NCI-H226 (cell line): ENCODE measurements around the gene LGALS3BP.
"Not testable (repeated sequence)": the region's sequence is repeated elsewhere in the genome, so short reads cannot be mapped to it uniquely, and the experiment has no call there.

Experiments used
- DNase-seq: peaks from one replicate; pipeline ENCODE4 v3.0.0-alpha.2; 2015

Gene LGALS3BP

DNA sequence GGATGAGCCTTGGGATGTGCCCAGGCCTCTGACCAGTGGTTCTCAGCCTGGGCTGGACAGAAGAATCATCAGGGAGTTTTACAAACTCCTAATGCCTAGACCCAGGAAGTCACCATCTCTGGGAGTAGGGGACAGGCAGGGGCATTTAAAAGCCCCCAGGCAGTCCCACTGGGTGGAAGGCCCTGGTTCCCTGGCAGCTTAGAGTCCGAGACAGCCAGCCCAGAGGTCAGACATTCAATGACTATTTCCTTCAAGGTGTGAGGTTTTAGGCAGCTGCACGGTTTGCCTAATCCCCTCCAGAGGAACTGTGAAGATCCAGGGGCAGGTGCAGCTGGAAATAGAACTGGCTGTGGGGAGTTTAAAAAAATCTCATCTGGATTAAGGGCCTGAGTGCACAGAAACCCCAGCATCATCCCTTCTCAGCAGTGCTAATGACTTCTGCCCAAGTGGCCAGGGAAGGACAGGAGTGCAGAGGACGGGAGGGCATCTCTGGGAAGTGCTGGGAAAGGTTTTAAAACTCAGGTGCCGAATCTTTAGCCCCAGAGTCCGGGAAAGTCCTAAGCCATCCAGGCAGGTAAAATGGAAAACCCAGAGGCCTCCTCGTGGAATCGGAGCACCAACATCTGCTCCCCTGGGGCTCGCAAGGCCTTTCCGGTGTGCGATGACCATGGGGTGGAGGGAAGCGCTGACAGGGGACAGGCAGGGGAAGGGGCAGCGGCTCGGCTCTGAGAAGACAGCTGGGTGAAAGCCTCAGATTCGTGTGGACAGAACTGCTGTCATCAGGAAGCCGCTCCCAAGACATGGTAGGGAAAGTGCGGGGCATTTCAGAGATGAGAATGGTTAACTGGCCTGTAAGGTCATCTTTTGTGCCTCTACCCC is 1.5 kb upstream of the LGALS3BP start:
- no peak for DNase-seq

DNA sequence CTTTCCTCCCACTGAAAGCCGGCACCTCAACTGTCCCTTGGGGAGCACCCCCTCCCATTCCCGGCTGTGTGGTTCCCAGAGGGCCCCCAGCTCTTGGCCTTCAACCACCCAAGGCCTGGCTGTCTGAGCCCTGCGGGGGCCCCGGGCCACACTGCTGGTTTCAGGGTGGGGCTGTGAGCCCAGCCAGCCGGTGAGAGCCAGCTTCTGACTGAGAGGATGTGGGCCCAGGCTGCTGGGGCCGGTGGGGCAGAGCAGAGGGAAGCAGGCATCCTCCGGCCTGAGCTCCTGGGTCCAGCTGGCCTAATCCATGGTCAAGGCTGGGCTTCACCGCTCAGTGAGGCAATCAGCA is 875 bp upstream of the LGALS3BP start:
- DNase-seq: no peak

DNA sequence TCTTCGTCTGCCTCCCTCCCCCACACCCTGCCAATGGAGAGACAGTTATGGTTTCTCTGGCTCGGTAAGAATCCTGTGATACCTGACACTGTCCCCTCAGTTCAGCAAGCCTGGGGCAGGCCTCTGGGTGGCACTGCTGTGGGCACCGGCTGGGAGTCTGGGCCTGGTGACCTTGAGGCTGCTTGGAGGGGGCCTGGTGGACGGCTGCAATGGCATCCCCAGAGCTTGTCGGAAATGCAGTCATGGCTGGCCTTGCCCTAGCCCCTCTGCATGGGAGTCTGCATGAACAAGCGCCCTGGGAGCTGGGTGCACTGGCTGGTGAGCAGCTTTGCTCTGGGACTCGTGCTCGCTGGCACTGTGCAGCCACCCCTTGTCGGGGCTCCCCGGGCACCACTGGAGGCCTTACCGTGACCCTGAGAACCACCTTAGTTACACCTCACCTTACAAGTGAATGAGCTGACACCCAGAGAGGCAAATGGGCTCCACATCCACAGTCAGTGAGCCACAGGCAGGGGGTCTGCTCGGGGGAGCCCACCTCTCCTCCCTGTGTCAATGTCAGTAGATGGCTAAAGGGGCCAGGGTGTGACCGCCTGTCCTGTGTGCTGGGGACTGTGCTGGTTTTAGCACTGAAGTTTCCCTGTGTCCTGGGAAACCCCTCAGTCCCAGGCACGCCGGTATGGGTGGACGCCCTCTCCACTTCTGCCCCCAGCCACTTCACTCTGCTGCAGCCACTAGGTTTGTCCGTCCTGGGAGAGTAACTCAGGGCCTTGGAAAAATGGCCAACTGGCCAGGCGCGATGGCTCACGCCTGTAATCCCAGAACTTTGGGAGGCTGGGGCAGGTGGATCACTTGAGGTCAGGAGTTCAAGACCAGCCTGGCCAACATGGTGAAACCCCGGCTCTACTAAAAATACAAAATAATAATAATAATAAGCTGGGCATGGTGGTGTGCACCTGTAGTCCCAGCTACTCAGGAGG is 1.4 kb downstream of the LGALS3BP start:
- no peak for DNase-seq

DNA sequence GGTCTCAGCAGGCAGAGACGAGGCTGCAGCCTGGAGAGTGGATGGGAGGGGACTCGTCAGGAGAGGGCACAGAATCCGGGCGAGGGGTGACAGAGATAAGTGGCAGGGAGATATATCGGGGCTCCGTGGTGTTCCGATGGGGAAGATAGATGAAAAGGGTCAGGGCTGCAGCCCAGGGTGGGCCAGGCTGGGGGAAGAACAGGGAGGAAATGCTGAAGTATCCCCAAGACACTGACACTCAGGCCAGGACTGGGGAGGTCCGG is 2.1 kb downstream of the LGALS3BP start:
- DNase-seq: no peak

DNA sequence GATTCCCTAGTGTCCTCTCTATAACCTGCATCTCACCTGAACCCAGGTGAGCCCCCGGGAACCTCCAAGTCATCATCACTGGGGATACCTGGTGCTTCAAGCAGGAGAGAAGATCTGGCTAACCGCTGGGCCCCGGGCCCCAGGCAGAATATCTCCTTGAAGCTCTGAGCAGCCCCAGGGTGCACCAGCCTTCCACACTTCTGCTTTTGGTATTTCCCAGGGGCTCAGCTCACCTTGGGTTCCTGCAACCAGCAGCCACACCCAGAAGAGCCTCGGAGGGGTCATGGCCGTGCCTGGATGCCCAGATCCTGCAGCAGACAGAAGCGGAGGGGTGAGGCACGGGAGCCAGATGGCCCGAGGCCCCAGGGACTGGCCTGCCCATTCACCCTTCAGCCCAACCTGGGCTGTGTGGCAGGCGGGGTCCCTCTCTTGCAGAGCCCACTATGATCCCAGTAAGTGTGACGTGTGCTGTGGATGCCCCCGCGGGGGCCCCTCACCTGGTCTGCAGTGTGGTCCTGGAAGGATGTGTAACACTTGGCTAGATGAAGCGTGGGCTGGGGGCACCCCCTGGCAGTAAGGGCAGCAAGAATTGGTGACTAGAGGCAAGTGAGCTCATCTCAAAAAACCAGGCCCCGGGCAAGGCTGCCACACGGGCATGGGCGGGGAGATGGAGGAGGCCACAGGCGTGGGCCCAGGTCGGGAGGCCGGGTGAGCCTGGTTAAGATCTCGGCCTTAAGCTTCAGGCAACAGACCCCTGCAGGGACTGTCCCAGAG is 2.6 kb downstream of the LGALS3BP start:
- no peak for DNase-seq

DNA sequence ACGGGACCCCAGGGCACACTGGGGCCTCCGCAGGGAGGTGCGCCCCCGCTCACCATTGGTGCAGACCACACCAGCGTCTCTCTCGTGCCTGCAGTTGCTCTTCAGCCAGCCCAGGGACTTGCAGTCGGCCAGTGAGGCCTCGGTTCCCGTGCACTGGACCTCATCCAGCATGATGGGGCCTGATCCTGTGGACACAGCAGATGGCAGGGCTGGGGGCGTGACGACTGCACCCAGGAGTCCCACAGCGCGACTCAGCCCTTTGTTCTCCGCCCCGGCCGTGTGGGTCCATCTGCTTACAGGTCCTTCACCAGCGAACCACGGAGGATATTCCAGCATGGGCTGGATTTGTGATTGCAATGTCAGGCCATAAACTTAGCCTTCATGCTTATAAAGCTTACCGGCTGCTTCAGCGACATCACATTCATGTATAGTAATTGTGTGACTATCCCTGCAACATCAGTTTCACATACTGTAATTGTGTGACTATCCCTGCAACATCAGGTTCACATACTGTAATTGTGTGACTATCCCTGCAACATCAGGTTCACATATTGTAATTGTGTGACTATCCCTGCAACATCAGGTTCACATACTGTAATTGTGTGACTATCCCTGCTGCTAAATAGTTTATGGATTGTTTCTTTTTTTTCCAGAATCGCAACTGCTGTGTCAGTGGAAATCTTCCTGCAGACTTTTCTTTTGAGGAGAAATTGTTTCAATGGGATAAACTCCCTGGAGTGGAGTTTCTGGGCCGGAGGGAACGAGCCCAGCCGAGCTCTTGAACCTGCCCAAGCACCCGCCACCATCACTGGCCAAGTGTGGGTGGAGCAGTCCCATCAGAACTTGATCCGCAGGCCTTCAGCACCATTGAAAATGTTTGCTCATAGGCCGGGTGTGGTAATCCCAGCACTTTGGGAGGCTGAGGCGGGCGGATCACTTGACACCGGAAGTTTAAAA is 4.8 kb downstream of the LGALS3BP start:
- DNase-seq: no peak

DNA sequence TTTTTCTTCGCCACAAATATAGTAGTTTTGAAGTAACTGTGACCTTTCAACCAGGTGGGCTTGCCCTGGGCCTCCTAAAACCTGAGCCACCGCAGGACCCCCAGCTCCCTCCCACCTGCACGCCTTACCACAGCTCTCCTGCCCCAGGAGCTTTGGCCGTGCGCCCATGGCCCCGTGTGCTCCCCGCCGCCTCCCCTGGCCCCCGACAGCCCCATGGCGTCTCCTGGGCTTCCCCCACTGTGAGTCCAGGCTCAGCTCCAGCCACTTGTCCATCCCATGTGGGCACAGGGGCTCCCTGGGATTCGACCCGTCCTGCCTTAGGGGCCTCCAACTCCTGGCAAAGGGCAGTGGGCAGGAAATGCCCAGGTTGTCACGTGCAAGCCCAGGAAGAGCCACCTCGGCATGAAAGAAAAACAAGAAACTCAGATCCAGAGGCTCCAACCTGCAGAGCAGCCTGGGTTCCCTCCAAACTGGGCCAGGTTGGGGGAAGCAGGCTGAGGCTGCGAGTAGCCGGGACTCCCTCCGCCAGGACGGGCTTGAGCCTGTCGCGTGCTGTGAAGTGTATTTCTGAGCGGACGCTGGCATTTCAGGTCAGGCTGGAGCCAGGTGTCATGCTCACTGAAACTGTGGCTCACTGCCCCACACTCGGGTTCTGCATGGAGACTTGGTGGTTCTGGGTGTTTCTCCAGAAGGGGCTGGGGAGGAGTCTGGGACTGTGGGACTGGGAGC is 5.8 kb downstream of the LGALS3BP start:
- no peak for DNase-seq

DNA sequence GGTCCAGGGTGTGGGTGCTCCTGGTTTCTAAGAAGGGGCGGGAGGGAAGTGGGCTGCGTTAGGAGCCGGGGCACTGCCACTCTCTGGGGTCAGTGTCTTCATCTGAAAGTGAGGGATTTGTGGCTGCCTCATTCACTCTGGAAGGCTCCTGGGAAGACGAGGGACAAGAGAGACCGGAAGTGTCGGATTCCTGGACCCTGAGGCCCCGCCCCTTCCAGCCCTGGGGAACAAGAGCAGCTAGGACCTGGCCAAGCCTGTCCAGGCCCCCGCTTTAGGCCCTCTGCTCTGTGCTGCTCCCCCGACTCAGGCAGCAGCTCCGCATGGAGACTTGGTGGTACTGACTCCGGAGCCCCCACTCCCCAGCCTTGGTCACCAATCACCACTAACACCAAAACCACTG is 6.5 kb downstream of the LGALS3BP start:
- DNase-seq: no peak

DNA sequence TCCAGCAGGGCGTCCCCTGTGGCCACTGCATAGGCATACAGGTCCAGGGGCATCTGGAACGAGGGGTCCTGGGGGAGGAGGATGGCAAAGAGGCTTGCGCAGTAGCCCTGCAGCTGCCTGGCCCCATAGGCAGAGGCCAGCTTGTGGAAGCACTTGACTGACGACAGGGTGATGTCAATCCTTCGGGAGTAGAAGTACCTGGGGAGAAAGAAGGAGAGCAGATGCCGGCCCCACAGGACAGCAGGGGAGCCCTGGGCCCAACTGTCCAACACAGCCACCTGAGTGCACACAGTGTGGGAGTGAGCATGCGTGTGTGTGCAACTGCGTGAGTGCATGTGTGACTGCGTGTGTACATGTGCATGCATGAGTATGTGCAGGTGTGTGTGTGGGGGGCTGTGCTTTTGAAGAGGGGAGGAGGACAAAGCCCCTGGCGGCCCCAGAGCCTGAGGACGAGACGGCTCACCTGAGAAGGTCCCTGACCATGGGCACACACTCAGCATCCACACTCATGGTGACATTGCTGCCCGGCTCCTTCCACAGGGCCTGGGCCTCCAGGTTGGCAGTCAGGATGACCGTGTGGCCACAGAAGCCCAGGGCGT is 7.1 kb downstream of the LGALS3BP start:
- DNase-seq: no peak

DNA sequence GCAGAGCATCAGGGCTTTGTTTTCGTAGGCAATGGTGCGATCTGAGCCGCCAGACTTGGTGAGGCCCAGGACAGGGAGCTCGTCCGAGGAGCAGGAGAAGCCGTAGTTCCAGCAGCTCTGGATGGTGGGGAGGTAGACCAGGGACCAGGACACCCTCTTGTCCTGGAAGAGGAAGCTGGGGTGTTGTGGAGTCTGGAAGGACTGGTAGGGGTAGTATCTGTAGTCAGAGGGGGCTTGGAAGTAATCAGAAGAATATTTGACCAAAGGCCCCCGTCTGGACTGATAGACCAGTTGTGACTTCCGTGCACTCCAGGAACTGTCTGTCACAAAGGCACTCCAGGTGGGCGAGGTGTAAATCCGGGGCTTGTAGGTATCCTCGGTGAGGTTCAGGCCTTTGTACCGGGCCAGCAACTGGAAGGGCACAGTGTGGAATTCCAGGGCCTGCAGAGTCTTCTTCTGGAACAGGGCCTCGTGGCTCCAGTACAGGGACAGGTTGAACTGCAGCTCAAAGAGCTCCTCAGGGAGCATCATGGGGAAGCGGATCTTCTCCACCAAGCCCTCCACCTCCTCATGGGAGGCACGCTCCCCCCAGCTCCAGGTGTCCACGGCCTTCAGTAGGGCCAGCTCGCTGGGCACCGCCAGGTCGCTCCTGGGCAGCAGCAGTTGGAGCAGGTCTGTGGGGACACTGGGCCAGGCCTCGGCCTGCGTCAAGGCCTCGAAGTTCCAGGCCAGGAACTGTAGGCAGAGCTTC is 7.8 kb downstream of the LGALS3BP start:
- DNase-seq: no peak

DNA sequence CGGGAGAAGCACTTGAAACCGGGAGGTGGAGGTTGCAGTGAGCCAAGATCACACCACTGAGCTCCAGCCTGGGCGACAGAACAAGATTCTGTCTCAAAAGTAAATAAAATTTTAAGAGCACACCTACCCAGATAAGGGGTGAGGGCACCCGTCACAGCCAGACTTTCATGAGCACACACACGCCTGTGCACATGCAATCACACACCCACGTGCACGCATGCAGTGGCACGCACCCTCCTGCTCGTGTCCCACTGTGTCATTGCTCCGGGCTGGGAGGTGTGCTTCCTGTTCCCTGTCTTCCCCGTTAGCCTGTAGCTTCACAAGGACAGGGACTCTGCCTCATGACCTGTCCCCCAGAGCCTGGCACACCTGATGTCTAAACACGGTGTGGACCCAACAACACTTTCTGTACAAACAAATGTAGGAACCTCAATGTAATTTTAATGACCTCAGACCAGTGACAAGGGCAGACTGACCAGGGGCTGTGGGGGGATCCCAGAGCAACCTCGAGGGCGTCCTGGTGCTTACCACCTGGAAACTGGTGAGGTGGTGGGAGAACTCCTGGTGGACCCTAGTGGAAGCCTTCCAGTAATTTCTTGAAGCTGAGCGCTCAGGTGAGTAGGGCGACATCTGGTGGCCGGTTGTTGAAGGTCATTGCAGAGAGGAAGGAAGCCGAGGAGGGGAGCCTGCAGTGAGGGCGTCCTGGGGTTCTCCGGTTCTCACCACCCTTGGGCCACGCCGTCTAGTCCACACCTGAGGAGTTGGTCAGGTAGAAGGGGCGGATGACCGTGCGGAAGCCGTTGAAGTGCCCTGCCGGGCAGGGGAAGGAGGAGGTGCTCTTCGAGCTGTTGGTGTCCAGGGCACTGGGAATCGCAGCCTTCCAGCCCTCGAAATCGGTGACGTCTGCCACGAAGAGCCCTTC is 8.6 kb downstream of the LGALS3BP start:
- peak; percentile 49 for DNase-seq

DNA sequence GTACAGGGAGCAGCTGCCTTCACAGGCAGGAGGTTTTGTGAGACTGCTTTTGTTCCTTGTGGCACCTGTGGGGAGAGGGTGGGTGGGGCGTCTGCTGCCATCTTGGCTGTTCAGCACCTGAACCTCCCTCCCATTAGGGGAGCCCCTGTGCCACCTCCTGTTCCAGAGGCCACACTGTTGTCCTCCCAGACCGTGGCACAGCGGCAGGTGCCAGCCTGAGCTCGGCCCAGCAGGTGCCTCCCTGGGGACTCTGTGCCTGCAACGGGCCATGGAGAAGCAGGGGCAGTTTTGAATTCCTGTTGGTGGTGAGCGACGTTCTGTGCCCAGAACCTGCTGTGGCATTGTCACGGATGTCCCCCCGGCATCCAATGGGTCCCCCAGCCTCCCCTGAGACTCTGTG is 9.9 kb downstream of the LGALS3BP start:
- DNase-seq: no peak

DNA sequence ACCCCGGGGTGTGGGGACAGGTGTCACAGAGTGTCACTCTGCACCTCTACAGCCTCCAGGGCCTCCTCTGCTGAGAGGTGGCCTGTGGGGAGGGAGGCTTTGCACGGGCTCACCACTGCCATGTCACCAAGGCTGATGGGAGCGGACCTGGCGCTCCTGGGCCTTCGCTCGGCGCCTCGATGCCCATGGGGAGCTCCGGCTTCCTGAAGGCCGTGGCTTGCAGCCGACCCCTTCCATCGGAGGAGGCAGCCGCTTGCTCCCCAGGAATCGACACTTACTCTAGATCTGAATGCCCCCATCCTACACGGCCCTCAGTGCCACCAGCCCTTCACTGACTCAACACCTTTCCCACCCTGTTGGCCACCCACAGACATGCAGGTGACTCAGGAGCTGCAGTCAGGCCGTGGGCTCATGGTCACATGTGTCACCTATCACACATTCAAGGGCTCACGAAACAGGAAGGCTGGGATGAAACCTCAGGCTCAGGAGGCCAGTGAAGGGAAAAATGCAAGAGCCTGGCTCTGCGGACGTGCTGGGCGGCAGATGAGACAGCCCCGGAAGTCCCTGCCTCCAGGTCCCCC is 11.9 kb downstream of the LGALS3BP start:
- DNase-seq: no peak

DNA sequence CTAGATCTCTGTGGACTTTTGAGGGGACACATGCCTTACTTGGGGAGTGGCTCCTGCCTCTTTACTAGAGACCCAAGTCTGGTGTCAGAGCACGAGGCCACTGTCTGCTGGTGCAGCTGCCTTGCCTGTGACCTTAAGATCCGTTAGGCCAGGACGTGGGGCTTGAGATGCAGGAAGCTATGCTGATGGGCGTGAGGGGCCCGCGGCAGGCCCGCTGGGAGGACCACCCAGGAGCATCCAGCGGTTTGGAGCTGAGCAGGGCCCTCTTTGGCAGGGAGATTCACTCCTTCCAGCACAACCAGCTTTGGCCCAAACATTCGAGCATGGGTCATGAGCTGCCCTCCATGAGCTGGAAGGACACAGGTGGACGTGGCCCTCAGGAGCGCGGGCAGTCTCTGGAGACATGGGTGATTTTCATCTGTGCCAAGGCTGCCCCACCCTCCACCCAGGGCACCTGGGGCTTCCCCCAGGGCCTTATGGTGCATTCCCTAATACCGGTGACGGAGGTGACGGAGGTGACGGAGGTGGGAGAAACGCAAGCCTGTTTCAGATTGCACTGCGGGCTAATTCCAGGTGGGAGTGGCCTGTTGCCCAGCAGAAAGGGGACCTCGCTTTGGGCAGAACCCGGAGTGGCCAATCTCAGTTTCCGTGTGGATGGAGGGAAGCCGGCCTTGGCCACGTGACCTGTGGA is 12.7 kb downstream of the LGALS3BP start:
- DNase-seq: no peak

DNA sequence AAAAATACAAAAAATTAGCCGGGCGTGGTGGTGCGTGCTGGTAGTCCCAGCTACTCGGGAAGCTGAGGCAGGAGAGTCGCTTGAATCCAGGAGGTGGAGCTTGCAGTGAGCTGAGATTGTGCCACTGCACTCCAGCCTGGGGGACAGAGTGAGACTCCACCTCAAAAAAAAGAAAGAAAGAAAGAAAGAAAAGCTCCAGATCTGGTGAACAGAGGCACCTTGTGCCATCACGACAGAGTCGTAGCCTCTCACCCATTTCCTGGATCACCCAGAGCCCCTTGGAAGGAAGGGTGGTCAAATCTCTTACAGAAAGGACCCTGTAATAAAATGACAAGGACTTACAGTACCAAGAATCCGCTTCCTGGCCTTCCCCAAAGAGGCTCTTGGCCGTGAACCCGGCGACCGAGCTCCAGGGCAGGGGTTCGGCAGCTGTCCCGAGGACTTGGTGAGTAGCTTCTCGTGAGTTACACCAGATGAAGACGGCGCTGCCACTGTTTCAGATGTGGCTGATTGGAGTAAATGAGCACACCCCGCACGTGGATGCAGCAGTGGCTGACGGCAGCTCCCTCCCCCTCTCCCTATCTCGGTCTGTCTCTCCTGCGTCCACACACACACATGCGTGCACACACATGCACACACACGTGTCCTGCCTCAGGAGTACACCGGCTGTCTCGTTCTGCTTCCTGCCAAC is 13.5 kb downstream of the LGALS3BP start:
- no peak for DNase-seq

DNA sequence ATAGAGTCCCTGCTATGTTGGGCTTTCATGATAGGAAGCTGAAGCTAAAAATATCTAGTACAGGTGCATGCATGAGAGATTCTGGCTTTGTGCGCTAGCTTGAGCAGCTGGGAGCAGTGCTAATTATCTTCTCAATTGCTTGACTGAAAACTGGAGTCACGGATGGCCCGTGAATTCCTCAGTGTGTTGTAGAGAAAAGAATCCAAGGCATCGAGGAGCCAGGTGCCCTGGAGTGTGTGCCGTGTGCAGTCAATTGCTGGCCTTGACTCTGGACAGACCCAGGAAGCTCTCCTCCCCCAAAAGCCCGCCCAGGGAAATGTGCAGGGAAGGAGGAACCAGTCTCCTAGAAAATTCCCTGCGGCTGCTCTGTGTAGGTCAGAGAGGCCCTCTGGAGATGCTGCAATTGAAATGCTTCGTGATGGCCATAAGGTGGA is 14.2 kb downstream of the LGALS3BP start:
- DNase-seq: no peak

DNA sequence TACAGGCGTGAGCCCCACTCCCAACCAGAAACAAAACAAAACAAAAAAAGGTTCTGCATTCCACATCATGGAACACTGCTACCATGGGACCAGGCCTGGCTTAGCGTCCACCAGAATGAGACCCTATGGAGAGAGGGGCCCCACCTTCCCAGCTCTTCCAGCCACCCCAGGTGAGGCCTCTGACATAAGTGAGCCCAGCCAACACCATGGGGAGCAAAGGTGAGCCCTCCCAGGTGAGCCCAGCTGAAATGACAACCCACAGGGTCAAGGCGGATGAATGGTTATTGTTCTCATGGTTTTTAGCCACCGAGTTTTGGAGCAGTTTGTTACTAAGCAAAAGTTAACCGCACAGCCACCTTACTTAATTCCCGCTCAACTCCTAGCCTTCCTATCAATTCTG is 16.3 kb downstream of the LGALS3BP start:
- no peak for DNase-seq

DNA sequence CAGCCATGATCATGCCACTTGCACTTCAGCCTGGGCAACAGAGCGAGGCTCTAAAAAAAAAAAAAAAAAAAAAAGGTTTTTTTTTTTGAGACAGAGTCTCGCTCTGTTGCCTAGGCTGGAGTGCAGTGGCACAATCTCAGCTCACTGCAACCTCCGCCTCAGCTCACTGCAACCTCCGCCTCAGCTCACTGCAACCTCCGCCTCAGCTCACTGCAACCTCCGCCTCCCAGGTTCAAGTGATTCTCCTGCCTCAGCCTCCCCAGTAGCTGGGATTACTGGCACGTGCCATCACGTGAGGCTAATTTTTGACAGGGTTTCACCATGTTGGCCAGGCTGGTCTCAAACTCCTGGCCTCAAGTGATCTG is 16.8 kb downstream of the LGALS3BP start:
- not testable (repeated sequence) for DNase-seq
